Common myeloid progenitor, CD34-positive (primary cell): ENCODE results near the gene IGFL2.
A peak's percentile ranks its signal among the peaks of the same experiment; 100 is the strongest.
"Not testable (repeated sequence)": the region's sequence is repeated elsewhere in the genome, so short reads cannot be mapped to it uniquely, and the experiment has no call there.

Source experiments
- CTCF ChIA-PET: fragments of 350-600 bp; sonication (Branson Sonifier 250); formaldehyde crosslinking; loops from one replicate; lab custom pipeline; 2021; ENCODE audit warnings: antibody characterized with exemption; lab: Charles Lee
- POLR2A ChIA-PET: fragments of 350-600 bp; sonication (Branson Sonifier 250); formaldehyde crosslinking; loops from one replicate; lab custom pipeline; 2021; ENCODE audit warnings: antibody characterized with exemption; lab: Charles Lee
- DNase-seq, 3 donors: peaks; one replicate each; pipeline versions ENCODE4 v3.0.0 to v3.0.0-alpha.2; 2013
- H3K27ac ChIP-seq, 2 experiments: 1 replicate in 1 of 2; 2 replicates in 1 of 2; pipeline ENCODE4 v1.7.0; 2013; ENCODE audit warnings: inconsistent platforms in 2 of 2, low read length in 2 of 2, mild to moderate bottlenecking in 2 of 2, low read depth in 1 of 2, moderate library complexity in 1 of 2; ENCODE audit not compliant: severe bottlenecking in 2 of 2, insufficient read depth in 1 of 2, poor library complexity in 1 of 2
- H3K27me3 ChIP-seq, 5 experiments: replicated peaks in 2 of 5; 1 replicate in 3 of 5; 2 replicates in 2 of 5; pipeline versions ENCODE4 v1.6.1 to v1.7.0; 2013; ENCODE audit warnings: low read length in 4 of 5, mild to moderate bottlenecking in 2 of 5, moderate library complexity in 2 of 5, inconsistent platforms in 1 of 5; ENCODE audit not compliant: insufficient read depth in 5 of 5, control insufficient read depth in 4 of 5
- H3K36me3 ChIP-seq, 4 experiments: 1 replicate in 2 of 4; 2 replicates in 2 of 4; pipeline versions ENCODE4 v1.6.1 to v1.7.0; 2013; ENCODE audit warnings: low read length in 3 of 4, control low read depth in 1 of 4, mild to moderate bottlenecking in 1 of 4; ENCODE audit not compliant: control insufficient read depth in 4 of 4, insufficient read depth in 4 of 4
- H3K4me1 ChIP-seq, 4 experiments: 1 replicate in 3 of 4; 2 replicates in 1 of 4; pipeline versions ENCODE4 v1.6.1 to v1.7.1; 2013; ENCODE audit warnings: low read length in 3 of 4, mild to moderate bottlenecking in 3 of 4, control low read depth in 1 of 4, inconsistent platforms in 1 of 4, moderate library complexity in 1 of 4; ENCODE audit not compliant: control insufficient read depth in 4 of 4, insufficient read depth in 4 of 4; ENCODE audit errors: control extremely low read depth in 1 of 4
- H3K4me3 ChIP-seq, 7 experiments: 1 replicate in 4 of 7; 2 replicates in 3 of 7; pipeline versions ENCODE4 v1.5.1 to v1.7.0; 2013; ENCODE audit warnings: mild to moderate bottlenecking in 7 of 7, low read length in 6 of 7, moderate library complexity in 6 of 7, inconsistent platforms in 2 of 7, low read depth in 2 of 7, control low read depth in 1 of 7; ENCODE audit not compliant: insufficient read depth in 4 of 7, control insufficient read depth in 1 of 7; ENCODE audit errors: extremely low read depth in 1 of 7
- H3K9me3 ChIP-seq, 5 experiments: 1 replicate in 4 of 5; 2 replicates in 1 of 5; pipeline versions ENCODE4 v1.6.1 to v1.7.1; 2013; ENCODE audit warnings: low read length in 4 of 5, mild to moderate bottlenecking in 2 of 5, inconsistent platforms in 1 of 5, low read depth in 1 of 5, moderate library complexity in 1 of 5; ENCODE audit not compliant: control insufficient read depth in 4 of 5, insufficient read depth in 2 of 5; ENCODE audit errors: control extremely low read depth in 1 of 5
- WGBS: methylation state at CpG from one replicate; pipeline ENCODE4 v1.1.5; 2013; ENCODE audit not compliant: insufficient coverage; 5-methylcytosine and 5-hydroxymethylcytosine counted together

Gene IGFL2

GRCh38 chr19:46179076-46179759 is 31.2 kb downstream of the IGFL2 start:
- Histone ChIP-seq H3K9me3 (no peaks in the 10 kb centered on the region), H3K27me3 (peaks cover 0 to 44% (median 8%) of the 10 kb centered on the region in 5 experiments), H3K27ac (no peak overlapping the region), H3K4me1 (peaks cover 0 to 5% (median 2%) of the 10 kb centered on the region in 4 experiments), H3K4me3 (no peak overlapping the region), H3K36me3 (no peaks in the 10 kb centered on the region)
- ChIA-PET POLR2A (no interaction called here), CTCF (interaction anchor here (1.2 kb wide), 1 partner anchor 14 kb away, joined by 3 read pairs; no protein-coding TSS in a partner anchor)
- 91% methylated on average over 9 of the region's 9 CpGs for WGBS
- DNase-seq, result no peak

- DNase-seq, result no peak
- Histone ChIP-seq H3K27ac (no peak overlapping the region), H3K4me3 (no peak overlapping the region), H3K4me1 (peaks cover 0 to 5% (median 2%) of the 10 kb centered on the region in 4 experiments), H3K9me3 (no peaks in the 10 kb centered on the region), H3K27me3 (peaks cover 0 to 41% (median 8%) of the 10 kb centered on the region in 5 experiments), H3K36me3 (no peaks in the 10 kb centered on the region)
- WGBS, result 78% methylated on average over 5 of the region's 5 CpGs
- ChIA-PET POLR2A (no interaction called here), CTCF (no interaction called here)
These were observed 32.8 kb downstream of the IGFL2 start for GRCh38 chr19:46180701-46181387.

- H3K4me3 ChIP-seq, result peak overlapping the region in 1 of 7 experiments; percentile 3
- ChIA-PET POLR2A (no interaction called here), CTCF (no interaction called here)
- DNase-seq, result peak in 2 of 3 donors; percentile 32 to 41
- no peaks in the 10 kb centered on the region for H3K9me3 ChIP-seq
- 6% methylated on average over 5 of the region's 6 CpGs for WGBS
- no peak overlapping the region for H3K27ac ChIP-seq
- no peaks in the 10 kb centered on the region for H3K36me3 ChIP-seq
- peaks cover 0 to 5% (median 2%) of the 10 kb centered on the region in 4 experiments for H3K4me1 ChIP-seq
- H3K27me3 ChIP-seq, result peaks cover 0 to 44% (median 6%) of the 10 kb centered on the region in 5 experiments
These were observed 33.3 kb downstream of the IGFL2 start for GRCh38 chr19:46181388-46181779.

- Histone ChIP-seq H3K27me3 (peaks cover 0 to 43% (median 6%) of the 10 kb centered on the region in 5 experiments), H3K27ac (no peak overlapping the region), H3K9me3 (no peaks in the 10 kb centered on the region), H3K36me3 (no peaks in the 10 kb centered on the region), H3K4me1 (peaks cover 0 to 5% (median 2%) of the 10 kb centered on the region in 4 experiments), H3K4me3 (no peak overlapping the region)
- WGBS, result 100% methylated on average over 8 of the region's 8 CpGs
- ChIA-PET POLR2A (no interaction called here), CTCF (no interaction called here)
- DNase-seq, result no peak
These were observed 34.4 kb downstream of the IGFL2 start for GRCh38 chr19:46182476-46182875.

- DNase-seq, POLR2A ChIA-PET, H3K9me3 ChIP-seq, H3K4me3 ChIP-seq, H3K36me3 ChIP-seq, H3K4me1 ChIP-seq, H3K27ac ChIP-seq: not testable (repeated sequence)
- WGBS, result 70% methylated on average over 3 of the region's 6 CpGs
- H3K27me3 ChIP-seq, result peaks cover 0 to 51% (median 13%) of the 10 kb centered on the region in 5 experiments
- CTCF ChIA-PET, result interaction anchor here (0.7 kb wide), 2 partner anchors 9 to 80 kb away, joined by 3 to 4 read pairs; no protein-coding TSS in a partner anchor
These were observed 37.0 kb downstream of the IGFL2 start for GRCh38 chr19:46184775-46185710.

GRCh38 chr19:46186101-46186716 is 38.2 kb downstream of the IGFL2 start:
- Histone ChIP-seq H3K27ac (no peak overlapping the region), H3K27me3 (peaks cover 0 to 60% (median 17%) of the 10 kb centered on the region in 5 experiments), H3K9me3 (no peaks in the 10 kb centered on the region), H3K4me3 (no peak overlapping the region), H3K36me3 (no peaks in the 10 kb centered on the region), H3K4me1 (peaks cover 0 to 5% (median 2%) of the 10 kb centered on the region in 4 experiments)
- ChIA-PET POLR2A (no interaction called here), CTCF (no interaction called here)
- DNase-seq, result no peak
- 92% methylated on average over 18 of the region's 20 CpGs for WGBS
